Activated T-cell treated with anti-CD3 and anti-CD28 coated beads, Interleukin-2, amount 50 U/mL, for 72 hours (primary cell): ENCODE measurements around the gene SLC38A3. TPM values are rescaled to one million over a fixed set of nuclear protein-coding genes. Genes with fewer than 3 reads are reported as not detected.
"Not testable (repeated sequence)": the region's sequence is repeated elsewhere in the genome, so short reads cannot be mapped to it uniquely, and the experiment has no call there.

ENCODE experiments used
- ATAC-seq, 2 donors: fragments of 150-1000 bp; cut with Tn5 transposase; replicated peaks in 1 of 2; 2 replicates each; pipeline ENCODE4 v1.10.0; 2021; ENCODE audit warnings: moderate library complexity in 2 of 2, mild to moderate bottlenecking in 1 of 2
- DNase-seq, 2 donors: peaks; one replicate each; pipeline ENCODE4 v3.0.0; 2021 to 2022; ENCODE audit warnings: mixed read lengths in 1 of 2
- H3K27ac Mint-ChIP-seq: one replicate; pipeline ENCODE4 v1.8.0; 2022; ENCODE audit warnings: mild to moderate bottlenecking, moderate library complexity, mixed read lengths
- H3K27me3 Mint-ChIP-seq: one replicate; pipeline ENCODE4 v1.8.0; 2022; ENCODE audit warnings: low read depth, mixed read lengths
- H3K36me3 Mint-ChIP-seq, 2 donors: one replicate each; pipeline ENCODE4 v1.8.0; 2022; ENCODE audit warnings: mixed read lengths in 2 of 2, mild to moderate bottlenecking in 1 of 2; ENCODE audit not compliant: insufficient read depth in 2 of 2
- H3K4me1 Mint-ChIP-seq: one replicate; pipeline ENCODE4 v1.8.0; 2022; ENCODE audit warnings: low read depth, mixed read lengths
- H3K4me3 Mint-ChIP-seq, 2 donors: one replicate each; pipeline ENCODE4 v1.8.0; 2022; ENCODE audit warnings: mild to moderate bottlenecking in 2 of 2, mixed read lengths in 2 of 2, moderate library complexity in 2 of 2
- H3K9me3 Mint-ChIP-seq, 2 donors: one replicate each; pipeline ENCODE4 v1.8.0; 2022; ENCODE audit warnings: mixed read lengths in 2 of 2
- total RNA-seq, 2 donors: library from RNA; stranded (reverse); gene quantifications; one replicate each; pipeline ENCODE4 v1.2.3, GENCODE V29; 2022

SLC38A3 gene
- total RNA-seq, 2 donors from 2014 or later, result not detected

- peaks cover 9 to 15% of the 10 kb centered on the region in 2 donors for H3K36me3 Mint-ChIP-seq
- peak; percentile 91 to 93 for DNase-seq
- peak overlapping the region; percentile 94 to 99 for H3K4me3 Mint-ChIP-seq
- peak; percentile 62 to 64 for ATAC-seq
- H3K27me3 Mint-ChIP-seq, result no peaks in the 10 kb centered on the region
- no peaks in the 10 kb centered on the region for H3K9me3 Mint-ChIP-seq
- H3K4me1 Mint-ChIP-seq, result peaks cover 55% of the 10 kb centered on the region
- peak overlapping the region; percentile 95 for H3K27ac Mint-ChIP-seq
Measured at GRCh38 chr3:50237754-50238548, 32.9 kb downstream of the SLC38A3 start.

DNA sequence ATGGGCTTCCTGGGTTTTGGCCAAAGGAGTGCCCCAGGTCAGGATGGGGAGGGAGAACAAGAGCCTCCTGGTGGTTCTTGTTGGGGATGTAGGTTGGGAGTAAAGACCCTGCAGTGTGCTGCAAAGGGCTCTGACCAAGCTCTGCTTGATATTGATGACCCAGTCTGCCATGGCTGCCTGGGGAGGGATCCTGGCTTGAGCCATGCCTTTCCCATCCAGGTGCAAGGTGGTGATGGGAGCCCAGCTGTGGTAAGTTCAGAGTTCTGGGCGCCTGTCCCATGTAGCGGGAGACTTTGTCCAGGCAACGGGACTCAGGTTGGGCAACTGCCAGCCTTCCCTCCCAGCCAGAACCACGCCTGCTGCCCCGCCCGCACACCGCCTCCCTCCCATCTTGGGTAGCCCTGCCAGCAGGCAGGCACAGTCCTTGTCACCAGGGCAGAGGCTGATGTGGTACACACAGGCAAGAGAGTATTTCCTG, 33.5 kb downstream of the SLC38A3 start:
- peak overlapping the region; percentile 95 for H3K27ac Mint-ChIP-seq
- no peaks in the 10 kb centered on the region for H3K27me3 Mint-ChIP-seq
- DNase-seq (no peak), ATAC-seq (no peak)
- H3K4me3 Mint-ChIP-seq, result peak overlapping the region; percentile 94 to 99
- H3K4me1 Mint-ChIP-seq, result peaks cover 61% of the 10 kb centered on the region
- peaks cover 9 to 15% of the 10 kb centered on the region in 2 donors for H3K36me3 Mint-ChIP-seq
- H3K9me3 Mint-ChIP-seq, result no peaks in the 10 kb centered on the region

GRCh38 chr3:50239649-50240048, 34.6 kb downstream of the SLC38A3 start:
- Mint-ChIP-seq H3K9me3 (no peaks in the 10 kb centered on the region), H3K4me3 (peak overlapping the region; percentile 94 to 99), H3K27me3 (no peaks in the 10 kb centered on the region), H3K27ac (peak overlapping the region; percentile 96), H3K4me1 (peaks cover 72% of the 10 kb centered on the region), H3K36me3 (peaks cover 10 to 15% of the 10 kb centered on the region in 2 donors)
- ATAC-seq (no peak), DNase-seq (no peak)

- H3K9me3 Mint-ChIP-seq, result no peaks in the 10 kb centered on the region
- no peaks in the 10 kb centered on the region for H3K27me3 Mint-ChIP-seq
- H3K36me3 Mint-ChIP-seq, result peaks cover 10 to 15% of the 10 kb centered on the region in 2 donors
- peaks cover 81% of the 10 kb centered on the region for H3K4me1 Mint-ChIP-seq
- peak overlapping the region; percentile 68 for H3K27ac Mint-ChIP-seq
- ATAC-seq (no peak), DNase-seq (no peak)
- H3K4me3 Mint-ChIP-seq, result peak overlapping the region; percentile 89 to 91
Measured at GRCh38 chr3:50241163-50241562, 36.1 kb downstream of the SLC38A3 start.

DNA sequence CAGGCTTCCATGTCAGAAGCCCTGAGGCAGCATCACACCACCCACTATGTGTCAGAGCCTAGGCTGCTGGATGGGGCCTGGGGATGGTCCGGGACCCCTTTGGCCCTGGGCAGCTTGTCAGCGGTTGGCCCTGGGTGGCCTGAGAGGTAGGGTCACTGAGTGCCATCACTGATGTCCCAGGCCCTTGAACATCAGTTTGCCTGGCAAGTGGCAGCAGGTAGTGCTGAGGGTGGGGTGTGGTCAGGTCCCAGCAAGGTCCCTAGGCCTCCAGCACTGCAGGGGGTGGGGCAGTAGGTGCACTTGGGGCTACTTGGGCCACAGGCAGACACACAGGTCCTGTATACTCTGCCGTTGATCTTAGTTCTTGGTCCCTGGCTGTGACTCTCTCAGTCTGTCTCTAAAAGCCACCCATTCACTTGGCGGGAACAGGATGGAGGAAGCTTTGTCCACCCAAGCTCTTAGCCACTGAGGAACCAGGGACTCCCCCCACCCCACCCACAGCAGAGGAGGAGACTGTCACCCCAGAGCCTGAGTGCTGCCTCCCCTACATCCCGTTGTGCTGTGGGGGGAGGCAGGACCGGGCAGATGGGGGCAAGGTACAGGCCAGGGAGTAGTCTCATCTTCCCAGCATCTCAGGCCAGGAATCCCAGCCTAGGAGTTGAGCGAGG, 36.8 kb downstream of the SLC38A3 start:
- peak overlapping the region; percentile 89 to 91 for H3K4me3 Mint-ChIP-seq
- no peak for DNase-seq

DNA sequence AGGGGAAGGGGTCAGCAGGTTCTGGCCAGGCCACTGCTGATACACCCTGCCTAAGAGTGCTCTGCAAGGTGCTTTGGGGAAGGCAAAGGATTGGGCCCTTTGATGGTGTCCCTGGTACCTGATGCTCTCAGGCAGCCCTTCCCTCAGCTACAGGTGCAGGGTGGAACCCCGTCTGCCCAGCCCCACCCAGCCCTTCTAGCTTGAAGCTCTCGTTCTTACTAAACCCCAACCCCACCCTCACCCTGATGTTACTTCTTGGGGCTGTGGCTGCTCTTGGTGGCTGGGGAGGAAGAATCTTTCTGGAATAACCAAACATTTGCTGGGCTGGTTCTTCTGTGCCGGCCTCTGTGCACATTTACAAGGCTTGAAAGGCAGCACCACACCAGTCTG, 37.3 kb downstream of the SLC38A3 start:
- H3K9me3 Mint-ChIP-seq, result no peaks in the 10 kb centered on the region
- ATAC-seq, result no peak
- H3K36me3 Mint-ChIP-seq, result peaks cover 4 to 12% of the 10 kb centered on the region in 2 donors
- no peaks in the 10 kb centered on the region for H3K27me3 Mint-ChIP-seq
- DNase-seq, result no peak
- peaks cover 94% of the 10 kb centered on the region for H3K4me1 Mint-ChIP-seq
- peak overlapping the region; percentile 89 to 91 for H3K4me3 Mint-ChIP-seq
- H3K27ac Mint-ChIP-seq, result peak overlapping the region; percentile 97

More for the DNA sequence above, 36.8 kb downstream of the SLC38A3 start:
- Mint-ChIP-seq H3K9me3 (no peaks in the 10 kb centered on the region), H3K4me1 (peaks cover 88% of the 10 kb centered on the region), H3K27ac (peak overlapping the region; percentile 68), H3K27me3 (no peaks in the 10 kb centered on the region), H3K36me3 (peaks cover 9 to 14% of the 10 kb centered on the region in 2 donors)
- ATAC-seq, result no peak

- Mint-ChIP-seq H3K4me1 (peaks cover 97% of the 10 kb centered on the region), H3K36me3 (peaks cover 3 to 7% of the 10 kb centered on the region in 2 donors), H3K27me3 (no peaks in the 10 kb centered on the region), H3K4me3 (peak overlapping the region; percentile 89 to 91), H3K9me3 (no peaks in the 10 kb centered on the region), H3K27ac (peak overlapping the region; percentile 97)
- DNase-seq, result peak; percentile 43 to 44
- peak in 1 of 2 donors; percentile 3 for ATAC-seq
Measured at GRCh38 chr3:50242851-50243542, 37.9 kb downstream of the SLC38A3 start.

GRCh38 chr3:50243543-50243895, 38.4 kb downstream of the SLC38A3 start:
- H3K36me3 Mint-ChIP-seq, result peaks cover 3 to 8% of the 10 kb centered on the region in 2 donors
- ATAC-seq, result no peak
- H3K4me1 Mint-ChIP-seq, result peaks cover 95% of the 10 kb centered on the region
- no peaks in the 10 kb centered on the region for H3K27me3 Mint-ChIP-seq
- DNase-seq, result no peak
- H3K27ac Mint-ChIP-seq, result peak overlapping the region; percentile 97
- H3K4me3 Mint-ChIP-seq, result peak overlapping the region; percentile 55 to 91
- no peaks in the 10 kb centered on the region for H3K9me3 Mint-ChIP-seq

- not testable (repeated sequence) for H3K9me3 Mint-ChIP-seq, H3K27me3 Mint-ChIP-seq, ATAC-seq, DNase-seq, H3K36me3 Mint-ChIP-seq
- Mint-ChIP-seq H3K27ac (peak overlapping the region; percentile 89), H3K4me1 (peaks cover 88% of the 10 kb centered on the region), H3K4me3 (peak overlapping the region; percentile 83 to 94)
Measured at GRCh38 chr3:50244813-50245212, 39.7 kb downstream of the SLC38A3 start.

- Mint-ChIP-seq H3K27ac (peak overlapping the region; percentile 89), H3K4me3 (peak overlapping the region; percentile 83 to 94), H3K4me1 (peaks cover 88% of the 10 kb centered on the region), H3K36me3 (peaks cover 3 to 9% of the 10 kb centered on the region in 2 donors), H3K27me3 (no peaks in the 10 kb centered on the region), H3K9me3 (no peaks in the 10 kb centered on the region)
- ATAC-seq (no peak), DNase-seq (no peak)
Measured at GRCh38 chr3:50245251-50245745, 40.2 kb downstream of the SLC38A3 start.

DNA sequence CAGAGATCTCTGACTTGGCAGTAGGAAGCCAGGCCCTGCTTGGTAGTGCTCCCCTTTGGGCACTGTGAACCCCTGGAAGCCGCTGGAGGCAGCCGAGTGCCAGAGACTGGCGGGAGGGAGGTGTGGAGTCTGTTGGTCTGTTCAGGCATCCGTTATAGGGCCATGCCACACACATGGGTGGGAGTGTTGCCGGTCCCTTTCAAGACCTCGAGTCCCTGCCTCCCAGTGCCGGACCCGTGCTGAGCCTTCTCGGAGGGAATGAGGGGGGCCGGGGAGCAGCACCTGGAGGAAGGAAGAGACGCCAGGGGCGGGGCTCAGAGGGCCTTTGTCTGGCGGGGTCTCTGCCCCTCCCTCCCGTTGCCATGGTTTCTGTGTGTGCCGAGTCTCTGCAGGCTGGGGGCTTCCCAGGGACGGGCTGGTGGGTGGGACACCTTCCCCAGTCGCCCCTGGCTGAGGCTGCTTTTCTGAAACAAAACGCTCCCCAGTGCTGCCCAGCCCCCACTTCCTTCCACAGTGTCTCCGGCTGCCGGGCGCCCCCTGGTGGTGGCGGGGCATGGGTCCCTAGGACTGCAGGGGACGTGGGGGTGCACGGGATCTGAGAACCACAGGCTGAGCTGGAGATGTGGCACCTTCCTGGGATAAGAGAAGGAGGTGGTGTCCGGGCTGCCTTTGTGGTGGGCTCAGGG, 40.9 kb downstream of the SLC38A3 start:
- Mint-ChIP-seq H3K36me3 (peaks cover 4 to 10% of the 10 kb centered on the region in 2 donors), H3K27me3 (no peaks in the 10 kb centered on the region), H3K27ac (peak overlapping the region; percentile 93), H3K9me3 (no peaks in the 10 kb centered on the region), H3K4me3 (peak overlapping the region; percentile 83 to 94), H3K4me1 (peaks cover 88% of the 10 kb centered on the region)
- DNase-seq (peak; percentile 95 to 98), ATAC-seq (peak; percentile 79 to 81)

DNA sequence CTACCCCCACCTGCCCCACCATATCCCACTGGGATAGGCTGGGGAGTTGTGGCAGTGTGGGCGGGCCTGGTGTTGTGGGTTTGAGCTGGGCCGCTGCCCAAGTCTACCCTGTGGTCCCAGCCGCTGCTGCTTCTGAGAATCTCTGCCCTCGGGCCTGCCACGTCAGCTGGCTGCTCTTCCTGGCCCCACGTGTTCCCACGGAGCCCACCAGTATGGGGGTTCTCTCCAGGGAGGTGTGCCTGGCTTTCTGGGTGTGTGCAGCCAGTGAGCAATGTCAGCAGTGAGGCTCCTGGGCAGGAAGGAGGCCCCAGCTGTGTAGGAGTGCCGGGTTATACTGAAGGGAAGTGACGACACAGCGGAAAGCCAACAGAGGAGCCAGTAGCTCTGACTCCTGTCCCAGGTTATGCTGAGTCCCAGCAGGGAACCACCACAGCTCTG, 41.5 kb downstream of the SLC38A3 start:
- Mint-ChIP-seq H3K36me3 (peaks cover 8 to 13% of the 10 kb centered on the region in 2 donors), H3K4me3 (peak overlapping the region; percentile 83 to 94), H3K27ac (peak overlapping the region; percentile 93), H3K9me3 (no peaks in the 10 kb centered on the region), H3K27me3 (no peaks in the 10 kb centered on the region), H3K4me1 (peaks cover 88% of the 10 kb centered on the region)
- peak; percentile 85 to 86 for ATAC-seq
- peak; percentile 84 to 90 for DNase-seq
